GM12878 (cell line): ENCODE results near the gene MEIS2. TPM values are rescaled to one million over a fixed set of nuclear protein-coding genes. Genes with fewer than 3 reads are reported as not detected.
A peak's percentile ranks its signal among the peaks of the same experiment; 100 is the strongest.

ENCODE experiments used
- ATAC-seq: fragments of 200-7000 bp; cut with Tn5 transposase; 3 replicates; pipeline ENCODE4 v1.9.1; 2020; ENCODE audit warnings: mild to moderate bottlenecking, moderate library complexity
- BruUV-seq: library from RNA; stranded (reverse); fragments of 400-500 nt; replicated peaks from 2 replicates; lab custom pipeline; 2021; lab: Mats Ljungman, UMichigan
- CTCF ChIA-PET: fragments of 300-600 bp; sonication (Branson Sonifier 250); formaldehyde crosslinking; extraction: SDS; loops from one replicate; lab custom pipeline; 2021; ENCODE audit warnings: inconsistent platforms; lab: Yijun Ruan, JAX
- POLR2A ChIA-PET: fragments of 350-600 bp; formaldehyde crosslinking; extraction: SDS; loops from one replicate; lab custom pipeline; 2021; ENCODE audit warnings: inconsistent platforms; lab: Charles Lee
- RAD21 ChIA-PET: fragments of 300-600 bp; sonication (Branson Sonifier 250); formaldehyde crosslinking; loops from one replicate; lab custom pipeline; 2023; ENCODE audit warnings: antibody characterized with exemption; ENCODE audit not compliant: unreplicated experiment; lab: Charles Lee
- SMC1A ChIA-PET: fragments of 300-600 bp; sonication (Branson Sonifier 250); formaldehyde crosslinking; loops from one replicate; lab custom pipeline; 2023; ENCODE audit not compliant: unreplicated experiment, uncharacterized antibody; lab: Charles Lee
- DNase-seq: peaks from one replicate; pipeline ENCODE4 v3.0.0-alpha.2; 2011; ENCODE audit warnings: low read depth, low spot score
- FAIRE-seq: peaks from 3 replicates; lab custom pipeline; 2011; peaks lifted over from hg19 to GRCh38; lab: Jason Lieb, UNC
- H2AFZ ChIP-seq: 2 replicates; pipeline ENCODE4 v1.6.0; 2011; ENCODE audit warnings: low read depth, low read length, control low read depth; ENCODE audit not compliant: control insufficient read depth
- H3K27ac ChIP-seq: 2 replicates; pipeline ENCODE4 v1.5.1; 2011; ENCODE audit warnings: control low read depth; ENCODE audit not compliant: control insufficient read depth, insufficient read depth
- H3K27me3 ChIP-seq, 2 experiments: replicated peaks in 1 of 2; 2 replicates each; pipeline versions ENCODE4 v1.6.0 to v1.6.1; 2011; ENCODE audit warnings: low read length in 1 of 2; ENCODE audit not compliant: control insufficient read depth in 2 of 2, insufficient read depth in 2 of 2
- H3K36me3 ChIP-seq, 2 experiments: 2 replicates each; pipeline ENCODE4 v1.5.1; 2011; ENCODE audit warnings: low read length in 1 of 2; ENCODE audit not compliant: control insufficient read depth in 2 of 2, insufficient read depth in 2 of 2
- H3K4me1 ChIP-seq: 2 replicates; pipeline ENCODE4 v1.6.1; 2011; ENCODE audit warnings: mild to moderate bottlenecking, low read length, moderate library complexity, mixed read lengths; ENCODE audit not compliant: control insufficient read depth, insufficient read depth
- H3K4me2 ChIP-seq: 2 replicates; pipeline ENCODE4 v1.6.0; 2011; ENCODE audit warnings: control low read depth; ENCODE audit not compliant: control insufficient read depth, insufficient read depth
- H3K4me3 ChIP-seq: fragments of 200-600 bp; sonication (generic); 2 replicates; pipeline ENCODE4 v1.5.1; 2016
- H3K79me2 ChIP-seq: 2 replicates; pipeline ENCODE4 v1.6.0; 2011; ENCODE audit warnings: low read length; ENCODE audit not compliant: control insufficient read depth, insufficient read depth
- H3K9ac ChIP-seq: 2 replicates; pipeline ENCODE4 v1.8.0; 2011; ENCODE audit warnings: low read length, control low read depth, mixed read lengths; ENCODE audit not compliant: control insufficient read depth, insufficient read depth
- H3K9me3 ChIP-seq: replicated peaks from 3 replicates; pipeline ENCODE4 v1.5.1; 2011; ENCODE audit warnings: mild to moderate bottlenecking, low read length; ENCODE audit not compliant: control insufficient read depth, insufficient read depth
- H4K20me1 ChIP-seq: 2 replicates; pipeline ENCODE4 v1.6.0; 2011; ENCODE audit not compliant: control insufficient read depth, insufficient read depth
- MTA2 ChIP-seq: fragments of 450-650 bp; IDR thresholded peaks from 2 replicates; pipeline ENCODE4 v1.6.1; 2016; ENCODE audit warnings: low read depth, mild to moderate bottlenecking, moderate library complexity
- POU2F2 ChIP-seq: IDR thresholded peaks from 3 replicates; pipeline ENCODE4 v1.6.1; 2011; ENCODE audit warnings: low read depth, mild to moderate bottlenecking, low read length, borderline replicate concordance
- SPI1 ChIP-seq: IDR thresholded peaks from 2 replicates; pipeline ENCODE4 v1.6.1; 2011; ENCODE audit warnings: low read depth, mild to moderate bottlenecking, low read length, moderate library complexity, borderline replicate concordance; ENCODE audit not compliant: insufficient read depth
- SREBF1 ChIP-seq: IDR thresholded peaks from 2 replicates; pipeline ENCODE4 v1.6.1; 2012; ENCODE audit warnings: mild to moderate bottlenecking, low read length
- ZNF687 ChIP-seq: fragments of 450-650 bp; IDR thresholded peaks from 2 replicates; pipeline ENCODE4 v1.6.1; 2017; ENCODE audit warnings: mild to moderate bottlenecking, moderate library complexity
- WGBS: methylation state at CpG from one replicate; pipeline ENCODE4 v1.1.6; 2016; ENCODE audit warnings: low lambda C conversion rate; ENCODE audit not compliant: insufficient replicate concordance, insufficient coverage; ENCODE audit errors: missing lambda C conversion rate; 5-methylcytosine and 5-hydroxymethylcytosine counted together
- in situ Hi-C: fragments of 300-500 bp; cut with MboI; formaldehyde crosslinking; loops from 9 replicates; pipeline ENCODE4 v1.14.3; 2018; ENCODE audit warnings: mixed read lengths
- intact Hi-C: fragments of 100-400 bp; cut with micrococcal nuclease; formaldehyde crosslinking; loops from one replicate; pipeline ENCODE4 v1.14.2; 2022; ENCODE audit not compliant: unreplicated experiment
- polyA plus RNA-seq, 11 experiments: library from polyadenylated mRNA; depleted of rRNA in 4 of 11; unstranded in 6 of 11; stranded (reverse) in 5 of 11; fragments of >200 nt; fragmentation: Nextera tagmentation in 4 of 11; fragmentation: Illumina TruSeq in 1 of 11; extraction: Ambion mirVana in 4 of 11; extraction: Trizol in 1 of 11; gene quantifications; 1 replicate in 1 of 11; 2 replicates in 10 of 11; pipeline versions ENCODE4 v1.2.1 to v1.2.3, GENCODE V29; 2011 to 2016; ENCODE audit warnings: inconsistent platforms in 2 of 11, missing spikeins in 2 of 11, low read depth in 1 of 11
- total RNA-seq, 4 experiments: library from RNA; depleted of rRNA in 3 of 4; stranded (reverse); fragments of >200 nt in 3 of 4; fragmentation: Illumina TruSeq in 1 of 4; extraction: Trizol in 1 of 4; gene quantifications; 2 replicates each; pipeline versions ENCODE4 v1.2.1 to v1.2.3, GENCODE V29; 2013 to 2021

Gene MEIS2
- total and polyA plus RNA-seq, 10 of the 15 experiments (the other 5 are each of a cell fraction or from before 2014, with no cell fraction given): 9.2 to 54.0 (median 20.4) TPM

DNA sequence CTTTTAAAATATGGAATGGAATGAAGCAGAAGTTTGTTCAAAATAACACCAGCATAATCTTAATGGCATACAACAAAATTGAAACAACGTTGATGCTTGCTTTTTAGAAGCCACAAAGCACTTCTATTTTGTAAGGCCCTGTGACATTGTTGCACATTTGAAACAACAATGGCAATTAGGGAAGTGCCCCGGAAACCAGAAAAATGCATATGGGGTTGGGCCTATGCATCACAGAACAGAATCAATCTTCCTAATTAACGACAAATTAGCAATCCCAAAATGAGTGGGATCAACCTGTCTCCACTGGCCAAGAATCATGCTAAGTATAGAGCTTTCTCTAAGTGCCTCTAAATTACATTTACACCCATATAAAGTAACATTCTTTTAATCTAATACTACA, 168.9 kb downstream of the MEIS2 start:
- CTCF ChIA-PET: no interaction called here
- in situ Hi-C loops (no loop called here), intact Hi-C loops (no loop called here)
- TF ChIP-seq POU2F2 (peak; percentile 20; the same call in 1 of the 3 replicates), SREBF1 (no peak), SPI1 (peak; percentile 62; the same call in 1 of the 2 replicates), ZNF687 (0 out of 2 replicates have a peak, but pooled peaks have one; percentile 40), MTA2 (peak; percentile 77)
- Histone ChIP-seq H3K27ac (no peak overlapping the region), H2AFZ (no peak overlapping the region), H3K27me3 (no peaks in the 10 kb centered on the region), H3K4me3 (no peak overlapping the region), H4K20me1 (no peaks in the 10 kb centered on the region), H3K79me2 (no peaks in the 10 kb centered on the region), H3K36me3 (no peaks in the 10 kb centered on the region), H3K4me1 (no peaks in the 10 kb centered on the region), H3K4me2 (no peak overlapping the region), H3K9ac (no peak overlapping the region), H3K9me3 (no peaks in the 10 kb centered on the region)
- POLR2A ChIA-PET: no interaction called here
- BruUV-seq: no TSS peak
- FAIRE-seq (no peak), DNase-seq (no peak), ATAC-seq (peak; percentile 58)
- SMC1A ChIA-PET: interaction anchor here (1.8 kb wide), 1 partner anchor 10 kb away, joined by 8 read pairs; no protein-coding TSS in a partner anchor
- RAD21 ChIA-PET: interaction anchor here (1.3 kb wide), 1 partner anchor 164 kb away, joined by 4 read pairs; no protein-coding TSS in a partner anchor
- WGBS: 60% methylated on average over 3 of the region's 3 CpGs
